ENCODE data around the gene CRACR2A.

GRCh38 chr12:3576891-3577290 lies 176.0 kb downstream of the CRACR2A start:
- TF ChIP-seq CTCF (conservative IDR thresholded peaks at IDR 0.05; ENCODE audit: low read length) = no peak
- no peak for TF ChIP-seq EZH2phosphoT487 (IDR thresholded peaks at IDR 0.05; ENCODE audit: borderline replicate concordance, low read depth, low read length)
